AG09319 (cell line): Measurements from ENCODE around the gene ARPC3.
"Not testable (repeated sequence)": the region's sequence is repeated elsewhere in the genome, so short reads cannot be mapped to it uniquely, and the experiment has no call there.

Experiments used
- DNase-seq: peaks from one replicate; pipeline ENCODE4 v3.0.0-alpha.2; 2010; ENCODE audit warnings: low read depth; ENCODE audit errors: extremely low read depth
- TF ChIP-seq, protein P1 (sequence below): IDR thresholded peaks from 2 replicates; pipeline ENCODE4 v1.5.1; 2011; ENCODE audit warnings: low read depth, mild to moderate bottlenecking, inconsistent platforms, low read length, moderate library complexity

ARPC3 gene

DNA sequence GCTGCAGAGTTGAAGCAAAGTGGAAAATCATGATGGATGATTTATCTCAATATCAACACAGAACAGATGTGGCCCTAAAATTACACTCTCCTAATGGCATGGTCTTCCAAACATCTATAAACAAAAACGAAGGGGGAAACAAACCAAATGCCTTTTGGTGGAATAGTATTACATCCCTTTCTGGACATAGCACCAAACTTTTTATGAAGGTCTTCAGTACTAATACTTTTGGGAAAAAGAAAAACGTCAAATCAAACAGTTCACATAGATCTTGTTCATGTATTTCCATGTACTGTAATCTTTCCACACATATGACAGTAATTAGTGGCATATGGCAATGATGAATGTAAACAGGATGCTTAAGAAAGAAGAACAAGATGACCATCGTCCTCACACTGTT, 23.7 kb downstream of the ARPC3 start:
- TF ChIP-seq, protein P1, sequence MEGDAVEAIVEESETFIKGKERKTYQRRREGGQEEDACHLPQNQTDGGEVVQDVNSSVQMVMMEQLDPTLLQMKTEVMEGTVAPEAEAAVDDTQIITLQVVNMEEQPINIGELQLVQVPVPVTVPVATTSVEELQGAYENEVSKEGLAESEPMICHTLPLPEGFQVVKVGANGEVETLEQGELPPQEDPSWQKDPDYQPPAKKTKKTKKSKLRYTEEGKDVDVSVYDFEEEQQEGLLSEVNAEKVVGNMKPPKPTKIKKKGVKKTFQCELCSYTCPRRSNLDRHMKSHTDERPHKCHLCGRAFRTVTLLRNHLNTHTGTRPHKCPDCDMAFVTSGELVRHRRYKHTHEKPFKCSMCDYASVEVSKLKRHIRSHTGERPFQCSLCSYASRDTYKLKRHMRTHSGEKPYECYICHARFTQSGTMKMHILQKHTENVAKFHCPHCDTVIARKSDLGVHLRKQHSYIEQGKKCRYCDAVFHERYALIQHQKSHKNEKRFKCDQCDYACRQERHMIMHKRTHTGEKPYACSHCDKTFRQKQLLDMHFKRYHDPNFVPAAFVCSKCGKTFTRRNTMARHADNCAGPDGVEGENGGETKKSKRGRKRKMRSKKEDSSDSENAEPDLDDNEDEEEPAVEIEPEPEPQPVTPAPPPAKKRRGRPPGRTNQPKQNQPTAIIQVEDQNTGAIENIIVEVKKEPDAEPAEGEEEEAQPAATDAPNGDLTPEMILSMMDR: no peak
- peak; percentile 42 for DNase-seq

DNA sequence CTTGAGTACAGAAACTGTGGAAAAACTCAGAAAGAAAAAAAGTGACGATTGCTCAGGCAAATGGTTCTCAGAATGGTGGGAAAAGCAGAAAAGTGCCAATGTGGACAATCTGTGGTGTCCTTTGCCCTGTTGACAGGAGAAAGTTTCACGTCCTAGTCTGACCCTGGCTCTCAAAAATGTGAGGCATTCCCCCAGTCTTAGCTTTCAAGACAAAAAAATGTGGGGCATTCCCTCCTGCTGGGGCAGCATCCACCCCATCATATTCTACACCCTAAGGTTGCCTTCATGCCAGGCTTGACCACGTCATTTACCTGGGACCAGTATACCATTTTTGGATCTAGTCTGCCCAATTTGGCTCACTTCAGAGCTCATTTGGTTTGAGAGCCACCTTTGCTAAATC, 25.9 kb downstream of the ARPC3 start:
- TF ChIP-seq, protein P1: no peak
- no peak for DNase-seq

DNA sequence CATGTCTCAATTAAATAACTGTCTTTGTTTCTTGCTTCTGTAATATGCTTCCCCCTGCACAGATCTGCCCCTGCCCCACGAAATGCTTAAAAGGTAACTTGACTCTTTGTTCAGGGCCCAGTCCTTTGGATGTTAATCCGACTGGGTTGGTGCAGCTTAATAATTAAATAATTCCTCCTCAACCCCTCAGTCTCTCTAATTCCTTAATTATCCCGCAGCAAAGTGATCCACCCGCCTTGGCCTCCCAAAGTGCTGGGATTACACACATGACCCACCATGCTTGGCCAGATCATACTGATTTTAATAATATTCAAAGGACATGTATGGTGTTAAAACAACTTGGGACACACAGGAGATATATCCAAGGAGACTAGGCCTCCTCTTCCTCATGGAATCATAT, 28.4 kb downstream of the ARPC3 start:
- no peak for DNase-seq
- TF ChIP-seq, protein P1: no peak

DNA sequence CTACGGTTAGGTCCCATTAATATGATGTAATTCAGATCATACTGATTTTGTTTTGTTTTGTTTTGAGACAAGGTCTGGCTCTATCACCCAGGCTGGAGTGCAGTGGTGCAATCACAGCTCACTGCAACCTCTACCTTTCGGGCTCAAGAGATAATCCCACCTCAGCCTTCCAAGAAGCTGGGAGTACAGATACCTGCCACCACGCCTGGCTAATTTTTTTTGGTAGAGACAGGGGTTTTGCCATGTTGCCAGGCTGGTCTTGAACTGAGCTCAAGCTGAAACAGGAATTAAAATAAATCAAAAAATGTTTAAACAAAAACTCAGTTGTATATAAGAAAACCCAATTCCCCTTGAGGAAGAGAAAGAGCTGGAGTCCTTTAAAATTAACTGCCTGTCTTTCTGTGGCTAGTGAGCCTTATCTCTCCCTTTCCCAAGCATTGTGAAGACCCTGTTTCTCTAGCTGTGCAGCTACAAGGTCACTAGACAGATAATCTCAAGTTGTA, 28.9 kb downstream of the ARPC3 start:
- no peak for DNase-seq
- TF ChIP-seq, protein P1: no peak

DNA sequence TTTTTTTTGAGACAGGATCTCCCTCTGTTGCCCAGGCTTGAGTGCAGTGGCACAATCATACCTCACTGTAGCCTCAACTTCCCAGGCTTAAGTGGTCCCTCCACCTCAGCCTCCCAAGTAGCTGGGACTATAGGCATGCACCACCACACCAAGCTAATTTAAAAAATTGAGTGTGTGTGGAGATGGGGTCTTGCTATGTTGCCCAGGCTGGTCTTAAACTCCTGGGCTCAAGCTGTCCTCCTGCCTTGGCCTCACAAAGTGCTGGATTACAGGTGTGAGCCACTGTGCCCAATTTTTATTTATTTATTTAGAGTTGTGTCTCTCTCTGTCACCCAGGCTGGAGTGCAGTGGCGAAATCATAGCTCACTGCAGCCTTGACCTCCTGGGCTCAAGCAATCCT, 29.5 kb downstream of the ARPC3 start:
- DNase-seq: not testable (repeated sequence)

DNA sequence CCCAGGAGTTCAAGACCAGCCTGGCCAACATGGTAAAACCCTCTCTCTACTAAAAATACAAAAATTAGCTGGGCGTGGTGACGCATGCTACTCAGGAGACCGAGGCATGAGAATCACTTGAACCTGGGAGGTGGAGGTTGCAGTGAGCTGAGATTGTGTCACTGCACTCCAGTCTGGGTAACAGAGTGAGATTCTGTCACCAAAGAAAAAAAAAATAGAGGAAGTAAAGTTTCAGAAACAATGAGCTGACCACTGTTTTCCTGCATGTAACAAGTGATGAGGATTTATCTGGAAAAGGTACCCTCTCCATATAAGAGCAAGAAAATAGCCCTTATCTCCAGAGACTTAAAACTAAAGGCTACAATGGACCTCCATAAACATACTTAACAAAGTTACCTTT, 33.0 kb downstream of the ARPC3 start:
- not testable (repeated sequence) for DNase-seq

DNA sequence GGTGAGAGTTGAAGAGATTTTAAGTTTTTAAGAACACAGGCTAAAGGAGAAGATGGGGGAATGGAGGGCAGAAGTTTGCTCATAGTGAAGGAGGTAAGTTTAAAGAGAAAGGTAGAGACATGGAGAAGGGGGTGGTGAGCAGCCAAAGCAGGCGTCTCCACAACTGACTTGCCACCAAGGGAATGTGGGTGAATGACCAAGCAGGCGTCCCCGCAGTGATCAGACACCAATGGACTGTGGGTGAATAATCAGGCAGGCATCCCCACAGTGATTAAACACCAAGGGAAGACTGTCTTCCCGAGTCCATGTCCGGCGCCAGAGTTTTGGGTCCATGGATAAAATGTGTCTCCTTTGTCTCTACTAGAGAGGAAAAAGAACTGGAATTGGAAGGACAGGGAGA, 40.1 kb downstream of the ARPC3 start:
- not testable (repeated sequence) for DNase-seq

DNA sequence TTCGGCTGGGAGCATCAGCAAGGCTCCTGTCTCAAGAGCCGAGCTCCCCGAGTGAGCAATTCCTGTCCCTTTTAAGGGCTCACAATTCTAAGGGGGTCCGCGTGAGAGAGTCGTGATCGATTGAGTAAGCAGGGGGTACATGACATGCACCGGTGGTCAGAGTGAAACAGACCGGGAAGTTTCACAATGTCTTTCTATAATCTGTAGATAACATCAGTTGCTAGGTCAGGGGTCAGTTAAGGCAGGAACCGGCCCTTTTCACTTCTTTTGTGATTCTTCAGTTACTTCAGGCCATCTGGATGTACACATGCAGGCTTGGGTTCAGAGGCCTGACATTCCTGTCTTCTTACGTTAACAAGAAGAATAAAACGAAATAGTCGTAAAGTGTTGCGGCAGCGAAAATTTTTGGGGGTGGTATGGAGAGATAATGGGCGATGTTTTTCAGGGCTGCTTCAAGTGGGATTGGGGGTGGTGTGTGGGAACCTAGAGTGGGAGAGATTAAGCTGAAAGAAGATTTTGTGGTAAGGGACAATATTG, 44.9 kb downstream of the ARPC3 start:
- not testable (repeated sequence) for DNase-seq

DNA sequence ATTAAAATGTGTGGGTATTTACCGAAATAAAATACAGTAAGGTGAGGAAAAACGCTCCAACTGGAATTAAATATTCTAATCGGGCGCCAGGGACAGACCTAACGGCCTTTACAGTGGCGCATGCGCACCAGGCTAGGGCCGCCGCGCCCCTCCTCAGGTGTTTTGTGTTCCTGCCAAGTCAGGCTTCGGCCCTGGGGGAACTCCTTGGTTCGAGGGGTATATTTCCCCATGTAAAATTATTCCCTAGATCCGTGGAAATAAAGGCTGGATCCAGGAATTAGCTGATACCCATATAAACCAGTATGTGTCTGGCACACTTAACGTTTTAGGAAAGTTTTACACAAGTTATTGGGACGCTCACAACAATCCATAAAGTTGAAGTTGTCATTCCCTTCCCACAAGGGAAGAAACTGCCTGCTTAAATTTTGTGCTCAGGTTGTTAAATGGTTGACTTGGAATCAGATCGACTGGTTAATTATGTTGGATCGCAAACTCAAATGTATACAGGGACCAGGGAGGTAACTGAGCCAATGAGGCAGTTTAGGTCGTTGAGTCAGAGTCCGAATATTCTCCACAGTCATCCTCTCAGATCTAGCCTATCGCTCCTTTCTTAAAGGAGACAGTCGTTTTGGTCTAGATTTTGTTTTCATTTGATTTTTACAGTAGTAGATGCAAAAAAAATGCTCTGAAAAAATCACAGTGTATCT, 46.0 kb downstream of the ARPC3 start:
- DNase-seq: no peak
- TF ChIP-seq, protein P1: no peak
